Erythroblast (primary cell): Measurements from ENCODE around the gene NFIB.

Experiments
- GATA1 ChIP-seq: IDR thresholded peaks from 2 replicates; pipeline ENCODE4 v1.6.1; 2011; ENCODE audit warnings: low read depth, mild to moderate bottlenecking, control low read depth, low read length, moderate library complexity
- POLR2A ChIP-seq: IDR thresholded peaks from 2 replicates; pipeline ENCODE4 v1.6.1; 2011; ENCODE audit warnings: mild to moderate bottlenecking, low read length

DNA sequence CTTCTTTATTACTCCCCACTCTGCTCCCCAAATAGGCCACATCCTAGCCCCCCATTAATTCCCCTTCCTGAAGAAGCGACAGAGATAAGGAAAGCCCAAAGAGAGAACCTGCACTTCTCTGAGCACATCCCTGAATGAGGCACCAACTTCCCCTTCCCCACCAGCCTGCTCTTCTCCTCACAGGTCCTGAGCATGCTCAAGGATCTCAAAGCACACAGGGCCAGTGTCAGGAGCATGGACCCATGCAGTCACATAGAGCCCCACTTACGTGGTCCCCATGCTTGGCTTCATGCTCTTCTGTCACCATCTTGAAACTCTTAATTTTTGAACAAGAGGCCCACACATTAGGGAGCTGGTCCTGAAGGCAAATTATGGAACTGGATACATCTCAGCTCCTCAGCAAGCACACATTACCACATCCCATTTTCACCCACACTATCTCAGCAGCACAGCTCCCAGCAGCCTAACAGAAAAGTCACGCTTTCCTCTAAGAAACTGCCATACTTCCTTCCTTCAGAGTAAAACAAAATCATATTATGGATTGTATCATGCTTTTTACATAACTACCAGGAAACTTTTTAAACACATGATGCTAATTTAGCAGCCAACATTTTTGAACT, 99.8 kb downstream of the NFIB start:
- TF ChIP-seq POLR2A = no peak
- TF ChIP-seq GATA1 = no peak
